ENCODE measurements around the gene IMP3.
"Not testable (repeated sequence)": the region's sequence is repeated elsewhere in the genome, so short reads cannot be mapped to it uniquely, and the experiment has no call there.

Gene IMP3

DNA sequence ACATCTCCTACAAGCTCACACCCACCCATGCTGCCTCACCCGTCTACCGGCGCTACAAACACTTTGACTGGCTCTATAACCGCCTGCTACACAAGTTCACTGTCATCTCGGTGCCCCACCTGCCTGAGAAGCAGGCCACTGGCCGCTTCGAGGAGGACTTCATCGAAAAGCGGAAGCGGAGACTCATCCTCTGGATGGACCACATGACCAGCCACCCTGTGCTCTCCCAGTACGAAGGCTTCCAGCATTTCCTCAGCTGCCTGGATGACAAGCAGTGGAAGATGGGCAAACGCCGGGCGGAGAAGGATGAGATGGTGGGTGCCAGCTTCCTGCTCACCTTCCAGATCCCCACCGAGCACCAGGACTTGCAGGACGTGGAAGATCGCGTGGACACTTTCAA, 9.8 kb upstream of the IMP3 start:
- FAIRE-seq = no peak

DNA sequence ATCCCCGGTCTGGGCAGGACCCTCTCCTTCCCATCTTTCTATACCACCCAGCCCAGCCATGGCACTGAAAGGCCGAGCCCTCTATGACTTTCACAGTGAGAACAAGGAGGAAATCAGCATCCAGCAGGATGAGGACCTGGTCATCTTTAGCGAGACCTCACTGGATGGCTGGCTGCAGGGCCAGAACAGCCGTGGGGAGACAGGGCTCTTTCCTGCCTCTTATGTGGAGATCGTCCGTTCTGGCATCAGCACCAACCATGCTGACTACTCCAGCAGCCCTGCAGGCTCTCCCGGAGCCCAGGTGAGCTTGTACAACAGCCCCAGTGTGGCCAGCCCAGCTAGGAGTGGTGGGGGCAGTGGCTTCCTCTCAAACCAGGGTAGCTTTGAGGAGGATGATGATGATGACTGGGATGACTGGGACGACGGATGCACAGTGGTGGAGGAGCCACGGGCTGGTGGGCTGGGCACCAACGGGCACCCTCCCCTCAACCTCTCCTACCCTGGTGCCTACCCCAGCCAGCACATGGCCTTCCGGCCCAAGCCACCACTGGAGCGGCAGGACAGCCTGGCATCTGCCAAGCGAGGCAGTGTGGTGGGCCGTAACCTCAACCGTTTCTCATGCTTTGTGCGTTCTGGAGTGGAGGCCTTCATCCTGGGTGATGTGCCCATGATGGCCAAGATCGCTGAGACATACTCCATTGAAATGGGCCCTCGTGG, 9.2 kb upstream of the IMP3 start:
- no peak for FAIRE-seq

DNA sequence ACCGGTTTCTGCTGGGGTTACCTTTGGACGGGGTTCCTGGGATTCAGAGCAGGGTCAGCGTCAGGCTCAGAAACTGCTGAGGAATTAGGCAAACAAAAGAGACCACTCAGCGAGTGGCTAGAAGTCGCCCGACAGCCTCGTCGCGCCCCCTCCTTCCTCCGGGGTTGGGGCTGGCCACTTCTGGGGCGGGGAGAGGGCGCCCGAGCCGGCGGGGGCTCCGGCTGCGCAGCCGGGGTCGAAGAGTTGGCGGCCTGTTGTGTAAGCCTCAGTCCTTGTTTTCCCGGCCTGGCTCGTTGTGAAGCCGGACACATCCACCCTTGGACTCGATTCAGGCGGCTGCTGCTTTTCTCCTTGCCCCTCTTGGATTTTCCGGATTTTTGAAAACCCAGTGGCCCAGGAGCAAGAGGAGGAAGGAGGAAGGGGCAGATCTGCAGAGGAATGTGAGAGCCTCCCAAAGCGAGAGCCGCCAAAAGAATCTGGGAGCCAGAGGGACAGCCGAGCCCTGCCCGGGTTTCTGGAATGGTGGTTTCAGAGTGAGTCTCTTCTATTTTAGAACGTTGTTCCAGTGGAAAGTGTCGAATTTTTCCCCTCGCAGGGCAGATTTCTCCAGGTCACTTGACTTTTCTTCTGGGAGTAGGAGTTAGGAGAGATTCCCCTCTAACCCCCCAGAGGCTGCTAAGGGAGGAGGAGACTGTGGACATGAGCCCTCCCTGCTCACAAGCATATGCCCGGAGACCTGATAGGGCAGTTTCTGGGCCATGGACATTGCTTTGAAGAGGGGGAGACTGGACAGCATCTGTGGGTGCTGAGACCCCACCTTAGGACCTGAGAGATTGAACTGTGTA, 8.4 kb upstream of the IMP3 start:
- FAIRE-seq = no peak

GRCh38 chr15:75647370-75648155, 7.5 kb upstream of the IMP3 start, which contains the start of gene SNX33:
SNX33 (plus strand) TSS chr15:75647912; CDS start chr15:75649103, 1,191 bp downstream.
- no peak for FAIRE-seq

GRCh38 chr15:75646944-75647364, 6.9 kb upstream of the IMP3 start:
- no peak for FAIRE-seq

DNA sequence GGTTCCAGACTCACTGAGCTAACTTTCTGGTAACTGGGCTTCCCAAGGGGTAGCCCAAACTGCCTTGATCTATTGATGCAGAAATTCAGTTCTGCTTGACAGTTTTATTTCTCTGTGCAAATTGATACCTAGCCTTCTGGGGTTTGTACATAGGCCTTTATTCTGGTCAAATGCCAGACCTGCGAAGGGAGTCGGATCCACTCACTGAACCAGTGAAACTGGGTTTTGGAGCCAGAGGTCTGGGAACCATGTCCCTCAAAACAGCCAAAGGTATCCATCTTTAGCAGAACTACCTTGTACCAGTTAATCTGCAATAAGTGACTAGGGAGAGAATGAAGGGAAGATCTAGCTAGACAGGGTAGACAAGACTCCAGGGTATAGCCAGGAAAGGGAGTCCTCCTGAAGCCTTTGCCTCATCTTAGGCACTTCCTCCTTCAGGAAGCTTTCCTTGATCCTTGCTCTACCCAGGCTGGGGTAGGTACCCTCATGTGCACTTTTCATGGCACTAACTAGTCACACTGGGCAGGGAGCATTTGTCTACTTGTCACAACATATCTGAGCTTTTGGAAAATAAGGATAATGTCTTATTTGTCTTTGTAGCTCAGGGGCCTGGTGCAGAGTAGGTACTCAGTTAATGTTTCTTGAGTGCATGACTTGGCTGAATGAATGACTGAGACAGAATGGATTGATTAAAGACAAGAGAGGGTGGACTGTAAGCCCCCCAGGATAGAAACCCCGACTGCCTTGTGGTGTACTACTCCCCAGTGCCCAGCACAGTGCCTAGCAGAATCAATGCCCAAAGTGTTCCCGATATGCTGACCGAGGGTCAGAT, 6.3 kb upstream of the IMP3 start:
- FAIRE-seq = no peak

DNA sequence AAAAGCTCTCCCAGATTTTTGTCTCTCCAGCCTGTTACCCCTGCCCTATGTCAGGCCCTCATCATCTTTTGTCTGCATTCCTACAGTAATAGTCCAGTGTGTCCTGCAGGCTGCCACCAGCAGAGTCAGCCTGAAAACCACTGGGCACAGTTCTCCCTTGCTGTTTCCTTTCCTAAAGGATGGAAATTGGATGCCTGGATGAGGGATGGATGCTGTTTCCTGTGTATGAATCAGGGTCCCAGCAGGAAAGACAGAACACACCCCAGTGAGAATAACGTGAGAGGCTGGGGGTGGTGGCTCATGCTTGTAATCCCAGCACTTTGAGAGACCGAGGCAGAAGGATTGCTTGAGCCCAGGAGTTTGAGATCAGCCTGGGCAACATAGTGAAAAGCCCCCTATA, 4.4 kb upstream of the IMP3 start:
- FAIRE-seq = no peak

- FAIRE-seq = no peak
Observed at GRCh38 chr15:75641603-75642002, 1.6 kb upstream of the IMP3 start.

- no peak for FAIRE-seq
Observed at GRCh38 chr15:75641179-75641503, 1.1 kb upstream of the IMP3 start.

- no peak for FAIRE-seq
Observed at GRCh38 chr15:75640483-75641178, 607 bp upstream of the IMP3 start.

GRCh38 chr15:75639191-75639708, 774 bp downstream of the IMP3 start:
- FAIRE-seq = no peak

DNA sequence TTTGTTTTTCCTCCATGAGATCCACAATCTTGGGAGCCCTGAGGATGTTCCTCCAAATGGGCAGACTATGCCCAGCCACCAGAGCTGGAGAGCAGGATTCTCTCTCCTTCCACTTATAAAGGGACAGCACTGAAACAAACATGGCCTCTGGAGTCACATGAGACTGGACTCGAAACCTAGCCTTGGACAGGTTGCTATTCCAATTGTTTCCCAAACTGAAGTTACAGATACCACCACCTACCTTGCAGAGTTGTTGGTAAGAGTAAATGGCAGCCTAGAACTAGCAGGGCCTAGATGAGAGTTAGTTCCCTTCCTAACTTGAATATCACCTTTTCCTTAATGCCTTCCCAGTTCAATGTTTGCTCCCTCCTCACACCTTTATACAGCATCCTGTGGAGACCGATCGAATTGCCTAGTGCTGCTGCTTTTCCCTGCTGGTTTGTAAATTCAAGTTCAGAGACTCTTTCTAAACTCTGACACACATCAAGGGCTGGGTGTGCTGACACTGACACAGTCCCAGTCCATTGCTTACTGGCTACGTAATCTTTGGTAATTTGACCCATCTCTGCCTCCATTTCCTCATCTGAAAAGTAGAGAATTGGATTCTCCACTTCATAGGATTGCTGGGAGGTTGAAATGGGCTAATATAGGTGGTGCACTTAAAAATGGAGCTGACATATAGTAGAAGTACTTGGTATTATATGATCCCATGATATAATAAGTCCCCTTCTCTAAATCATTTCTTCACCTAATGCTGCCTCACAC, 2.6 kb downstream of the IMP3 start:
- no peak for FAIRE-seq

GRCh38 chr15:75636026-75636425, 4.0 kb downstream of the IMP3 start:
- no peak for FAIRE-seq

DNA sequence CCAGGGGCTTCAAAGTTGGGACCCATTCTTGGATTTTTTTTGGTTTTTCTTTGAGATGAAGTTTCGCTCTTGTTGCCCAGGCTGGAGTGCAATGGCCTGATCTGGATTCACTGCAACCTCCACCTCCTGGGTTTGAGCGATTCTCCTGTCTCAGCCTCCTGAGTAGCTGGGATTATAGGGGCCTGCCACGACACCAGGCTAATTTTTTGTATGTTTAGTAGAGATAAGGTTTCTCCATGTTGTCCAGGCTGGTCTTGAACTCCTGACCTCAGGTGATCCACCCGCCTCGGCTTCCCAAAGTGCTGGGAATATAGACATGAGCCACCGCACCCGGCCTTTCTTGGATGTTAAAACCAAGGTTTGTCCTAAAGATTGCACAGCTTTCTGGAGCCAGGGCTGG, 6.1 kb downstream of the IMP3 start:
- not testable (repeated sequence) for FAIRE-seq

DNA sequence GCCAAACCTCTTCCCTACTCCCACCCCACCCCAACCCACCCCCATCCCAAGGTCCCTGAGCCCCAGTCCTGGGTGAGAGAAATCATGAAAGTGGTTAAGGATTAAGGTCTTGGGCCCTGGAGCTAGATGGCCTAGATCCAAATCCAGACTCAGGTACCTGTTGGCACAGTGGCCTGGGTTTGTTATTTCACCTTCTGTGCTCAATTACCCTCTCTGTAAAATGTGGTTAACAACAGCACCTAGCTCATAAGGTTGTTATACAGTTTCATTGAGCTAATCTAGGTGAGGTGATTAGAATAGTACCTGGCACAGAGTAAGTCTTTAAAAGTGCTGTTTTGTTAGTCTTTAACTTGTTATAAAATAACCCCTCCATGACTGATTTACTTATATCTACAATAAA, 8.1 kb downstream of the IMP3 start:
- no peak for FAIRE-seq

DNA sequence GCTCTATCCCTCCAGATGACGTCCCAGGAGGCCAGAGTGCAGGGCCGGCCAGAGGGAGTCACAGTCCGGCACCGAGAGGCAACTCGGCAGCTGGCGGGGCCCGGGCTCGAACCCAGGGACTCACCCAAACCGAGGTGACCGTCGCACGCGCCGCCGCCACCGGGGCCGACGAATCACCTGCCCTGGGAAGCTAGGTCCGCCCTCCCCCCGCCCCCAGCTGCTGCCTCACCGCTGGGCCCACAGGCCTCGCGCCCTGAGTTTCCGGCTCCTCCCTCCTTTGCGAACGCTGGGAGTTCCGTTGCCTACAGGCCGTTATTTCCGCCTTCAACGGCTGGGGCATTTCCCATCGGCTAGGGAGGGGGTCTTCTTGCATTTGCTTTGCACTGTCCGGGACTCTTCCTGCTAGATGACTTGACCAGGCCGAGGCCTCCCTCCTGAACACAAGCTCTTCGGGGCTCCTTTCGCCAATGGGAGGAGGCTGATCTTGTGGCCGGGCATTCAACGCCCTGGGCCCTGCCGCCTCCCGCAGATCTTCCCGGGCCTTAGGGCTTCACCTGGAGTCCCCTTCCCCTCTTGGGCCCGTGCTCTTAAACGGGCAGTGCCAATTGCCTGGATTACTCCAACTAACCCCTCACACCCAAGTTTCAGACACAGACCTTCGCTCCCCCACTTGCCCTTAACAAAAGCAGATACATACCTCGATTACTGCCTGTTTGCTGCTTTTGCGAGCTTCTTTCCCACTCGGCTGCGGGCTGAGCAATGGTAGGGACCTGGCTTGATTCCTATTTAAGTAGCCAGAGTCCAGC, 14.3 kb downstream of the IMP3 start, which contains the start of gene SNUPN:
SNUPN (minus strand) TSS at position 184 of the 806 bp plus-strand sequence. CDS start 4,674 bp downstream, outside the sequence.
- FAIRE-seq = no peak

GRCh38 chr15:75622505-75622904, 17.5 kb downstream of the IMP3 start:
- no peak for FAIRE-seq

DNA sequence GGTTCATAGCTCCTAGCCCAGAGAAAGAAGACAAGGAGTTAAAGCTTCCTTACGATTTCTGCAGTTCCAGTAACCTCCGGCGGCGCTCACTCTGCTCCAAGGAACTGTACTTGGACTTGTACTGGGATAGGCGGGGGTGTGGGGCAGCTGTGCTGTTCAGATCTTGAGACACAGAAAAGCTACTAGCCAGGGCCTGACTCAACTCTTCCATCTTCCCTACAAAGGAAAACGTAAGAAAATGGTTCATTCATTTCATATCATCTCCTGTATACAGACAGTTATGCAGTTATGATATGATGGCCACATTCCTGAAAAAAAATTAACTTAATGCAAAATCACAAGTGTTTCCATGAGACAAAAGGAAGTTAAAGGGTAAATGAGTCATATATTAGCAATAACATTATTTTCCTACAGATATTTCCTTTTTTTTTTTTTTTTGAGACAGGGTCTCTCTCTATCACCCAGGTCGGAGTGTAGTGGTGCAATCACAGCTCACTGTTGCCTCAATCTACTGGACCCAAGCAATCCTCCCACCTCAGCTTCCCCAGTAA, 19.1 kb downstream of the IMP3 start:
- no peak for FAIRE-seq

DNA sequence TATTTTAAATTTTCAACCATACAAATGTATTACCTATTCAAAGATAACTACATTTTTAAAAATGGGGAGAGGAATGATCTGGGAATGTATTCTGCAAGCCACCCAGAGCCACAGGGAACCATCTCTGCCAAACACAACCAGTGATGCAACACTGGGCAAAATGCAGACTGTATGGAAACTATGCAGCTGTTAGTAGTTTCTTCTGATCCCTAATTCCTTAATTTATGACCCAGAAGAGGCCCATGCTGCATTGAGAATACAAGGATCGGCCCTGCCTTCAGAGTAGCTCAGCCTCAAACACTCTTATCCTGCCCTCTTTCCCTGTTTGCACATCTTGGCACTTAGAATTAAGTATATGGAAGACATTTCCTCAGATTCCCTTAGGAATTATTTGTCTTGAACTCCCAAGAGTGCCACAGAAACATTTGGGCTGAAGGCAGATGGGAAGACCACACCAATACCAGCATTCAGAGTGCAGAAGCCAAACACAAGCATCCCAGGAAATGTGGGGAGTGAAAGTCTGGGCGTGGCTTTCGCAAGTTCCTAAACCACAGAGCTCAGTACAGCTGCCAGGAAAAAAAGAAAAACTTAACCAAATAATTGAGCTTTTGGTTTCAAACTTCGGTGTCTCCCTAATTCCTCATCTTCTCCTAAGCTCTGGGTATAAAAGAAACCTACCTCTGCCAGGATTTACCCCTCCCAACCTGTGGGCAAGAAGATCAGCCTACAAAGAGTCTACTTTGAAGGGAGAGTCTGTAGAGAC, 19.8 kb downstream of the IMP3 start:
- FAIRE-seq = no peak
